HUES48 (cell line): ENCODE measurements around the gene DTD2.

Experiments
- H3K27ac ChIP-seq: one replicate; pipeline ENCODE4 v1.7.0; 2013; ENCODE audit warnings: low read depth, low read length, inconsistent platforms
- H3K27me3 ChIP-seq: 2 replicates; pipeline ENCODE4 v1.6.1; 2013; ENCODE audit warnings: mild to moderate bottlenecking, low read length; ENCODE audit not compliant: control insufficient read depth, insufficient read depth
- H3K36me3 ChIP-seq: 2 replicates; pipeline ENCODE4 v1.6.1; 2013; ENCODE audit warnings: low read length; ENCODE audit not compliant: control insufficient read depth, insufficient read depth
- H3K4me1 ChIP-seq: 2 replicates; pipeline ENCODE4 v1.6.1; 2013; ENCODE audit warnings: mild to moderate bottlenecking, low read length; ENCODE audit not compliant: control insufficient read depth, insufficient read depth
- H3K4me3 ChIP-seq: 2 replicates; pipeline ENCODE4 v1.5.1; 2013; ENCODE audit warnings: mild to moderate bottlenecking, low read depth, low read length
- H3K9ac ChIP-seq: 2 replicates; pipeline ENCODE4 v1.6.1; 2013; ENCODE audit warnings: mild to moderate bottlenecking, low read depth, low read length, moderate library complexity
- H3K9me3 ChIP-seq: 2 replicates; pipeline ENCODE4 v1.6.1; 2013; ENCODE audit warnings: low read length; ENCODE audit not compliant: control insufficient read depth, insufficient read depth

DTD2 gene

DNA sequence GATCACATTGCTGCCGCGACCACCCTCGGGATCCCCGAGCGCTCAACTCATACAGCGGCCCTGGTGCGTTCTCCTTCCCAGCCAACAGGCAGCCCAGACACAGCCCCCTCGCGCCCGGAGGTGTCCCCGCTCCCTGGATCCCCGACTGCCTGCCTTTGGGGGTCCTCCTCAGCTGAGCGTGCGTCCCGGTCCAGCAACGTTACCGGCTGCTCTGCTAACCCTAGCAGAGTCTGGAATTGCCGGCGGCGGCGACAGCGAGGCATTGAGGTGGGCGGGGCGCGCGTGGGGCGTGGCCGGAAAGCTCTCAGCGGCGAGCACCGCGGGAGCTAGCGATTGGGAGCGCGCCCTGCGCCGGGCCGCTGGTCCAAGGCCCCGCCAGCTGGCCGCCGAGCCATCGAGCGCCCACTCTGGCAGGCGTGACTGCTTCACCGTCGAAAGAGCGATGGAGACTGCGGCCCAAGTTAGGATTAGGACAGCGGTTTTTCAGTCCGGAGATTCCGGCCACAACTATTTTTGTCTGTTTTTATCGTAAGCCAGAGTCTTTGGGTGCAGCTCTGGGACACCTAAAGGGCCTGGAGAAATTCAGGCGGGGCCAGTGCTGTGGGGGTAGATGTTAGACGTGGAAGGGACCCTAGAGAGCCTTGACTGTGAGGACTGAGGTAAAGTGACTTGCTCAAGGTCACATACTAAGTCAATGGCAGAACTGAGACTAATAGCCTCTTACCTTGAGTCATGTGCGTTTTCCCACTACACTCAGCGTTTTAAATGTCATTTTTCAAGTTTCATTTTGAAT is 36.8 kb downstream of the DTD2 start, which contains the start of gene HEATR5A:
Gene HEATR5A (minus strand): TSS at position 232 of the 793 bp plus-strand sequence. CDS start 17,575 bp downstream, outside the sequence.
- H3K9ac ChIP-seq: peak within 1 kb of the TSS; percentile 71
- H3K27ac ChIP-seq: peak within 1 kb of the TSS; percentile 82
- no peaks in the 10 kb centered on the region for H3K36me3 ChIP-seq
- H3K9me3 ChIP-seq: no peaks in the 10 kb centered on the region
- H3K4me1 ChIP-seq: peaks cover 8% of the 10 kb centered on the region; the same call in 1 of the 2 replicates
- H3K4me3 ChIP-seq: peak within 1 kb of the TSS; percentile 92
- H3K27me3 ChIP-seq: no peaks in the 10 kb centered on the region

DNA sequence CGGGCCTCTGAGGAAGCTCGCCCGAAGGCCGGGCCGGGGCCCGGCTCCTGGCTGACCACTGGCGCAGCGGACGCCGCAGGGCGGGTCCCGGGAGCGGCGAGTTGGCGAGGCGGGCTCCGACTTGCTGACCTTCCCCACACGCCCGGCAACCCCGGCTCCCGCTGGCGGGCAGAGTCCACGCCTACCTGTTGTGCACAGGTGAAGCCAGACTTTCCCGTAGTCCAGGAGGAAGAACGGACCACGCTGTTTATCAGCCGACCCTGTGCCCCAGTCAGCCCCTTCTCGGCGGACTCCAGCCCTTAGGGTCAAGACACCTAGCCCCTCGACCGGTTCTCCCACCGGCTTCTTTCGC is 37.4 kb downstream of the DTD2 start:
- Histone ChIP-seq H3K27ac (peak overlapping the region; percentile 82), H3K9me3 (no peaks in the 10 kb centered on the region), H3K36me3 (no peaks in the 10 kb centered on the region), H3K27me3 (no peaks in the 10 kb centered on the region), H3K4me3 (peak overlapping the region; percentile 92), H3K9ac (peak overlapping the region; percentile 71), H3K4me1 (peaks cover 8% of the 10 kb centered on the region; the same call in 1 of the 2 replicates)

GRCh38 chr14:31419179-31419966 is 37.9 kb downstream of the DTD2 start:
- Histone ChIP-seq H3K9ac (peak overlapping the region; percentile 15; the same call in 1 of the 2 replicates), H3K4me1 (peaks cover 8% of the 10 kb centered on the region; the same call in 1 of the 2 replicates), H3K36me3 (no peaks in the 10 kb centered on the region), H3K27me3 (no peaks in the 10 kb centered on the region), H3K9me3 (no peaks in the 10 kb centered on the region), H3K4me3 (peak overlapping the region; percentile 92), H3K27ac (peak overlapping the region; percentile 82)

DNA sequence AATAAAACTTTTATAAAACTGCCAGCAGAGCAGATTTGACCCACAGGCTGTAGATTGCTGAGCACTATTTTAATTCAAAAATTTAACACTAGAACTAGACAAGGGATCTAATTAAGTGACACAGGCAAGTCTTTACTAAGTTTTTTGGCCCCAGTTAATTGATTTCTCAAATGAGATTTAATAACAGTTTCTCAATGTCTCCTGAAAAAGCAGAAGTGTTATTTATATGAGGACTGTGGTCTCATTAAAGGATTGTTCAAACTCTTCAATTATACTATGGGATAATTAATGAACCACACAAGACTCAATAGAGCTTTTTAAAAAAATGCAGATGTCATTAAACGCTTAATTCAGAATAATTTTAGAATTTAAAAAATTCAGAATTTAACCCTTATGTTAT is 38.9 kb downstream of the DTD2 start:
- Histone ChIP-seq H3K27me3 (no peaks in the 10 kb centered on the region), H3K27ac (no peak overlapping the region), H3K4me3 (0 out of 2 replicates have a peak overlapping the region, but pooled peaks have one; percentile 92), H3K4me1 (peaks cover 8% of the 10 kb centered on the region; the same call in 1 of the 2 replicates), H3K9ac (no peak overlapping the region), H3K9me3 (no peaks in the 10 kb centered on the region), H3K36me3 (no peaks in the 10 kb centered on the region)

DNA sequence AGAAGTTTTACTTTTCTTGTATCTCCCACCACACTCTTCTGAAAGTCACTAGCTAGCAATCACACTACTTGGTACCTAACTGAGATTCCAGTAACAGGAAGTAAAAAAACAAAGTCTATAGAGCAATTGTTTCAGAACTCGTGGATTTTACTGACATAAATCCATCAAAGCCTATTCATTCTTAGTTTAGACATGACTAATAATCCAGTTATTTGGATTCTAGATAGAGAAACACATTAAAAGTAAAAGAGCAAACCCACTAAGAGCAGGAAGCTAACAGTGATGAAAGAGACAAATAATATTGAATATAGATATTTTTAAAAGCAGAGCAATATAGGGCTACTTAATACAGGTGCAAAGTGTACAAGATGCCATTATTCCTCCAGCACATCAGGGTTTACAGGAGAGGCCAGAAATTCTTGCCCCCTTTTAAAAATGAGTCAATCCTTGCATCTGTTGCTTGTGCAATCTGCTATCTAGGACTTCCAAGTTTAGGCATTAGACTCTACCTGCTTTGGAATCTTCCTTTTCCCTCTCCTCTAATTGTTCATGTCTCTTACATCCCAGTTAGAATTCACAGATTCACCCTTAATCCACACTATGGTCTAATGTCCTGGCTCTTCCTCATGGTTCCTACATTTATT is 43.0 kb downstream of the DTD2 start:
- Histone ChIP-seq H3K4me1 (peaks cover 8% of the 10 kb centered on the region; the same call in 1 of the 2 replicates), H3K9me3 (no peaks in the 10 kb centered on the region), H3K27ac (no peak overlapping the region)

DNA sequence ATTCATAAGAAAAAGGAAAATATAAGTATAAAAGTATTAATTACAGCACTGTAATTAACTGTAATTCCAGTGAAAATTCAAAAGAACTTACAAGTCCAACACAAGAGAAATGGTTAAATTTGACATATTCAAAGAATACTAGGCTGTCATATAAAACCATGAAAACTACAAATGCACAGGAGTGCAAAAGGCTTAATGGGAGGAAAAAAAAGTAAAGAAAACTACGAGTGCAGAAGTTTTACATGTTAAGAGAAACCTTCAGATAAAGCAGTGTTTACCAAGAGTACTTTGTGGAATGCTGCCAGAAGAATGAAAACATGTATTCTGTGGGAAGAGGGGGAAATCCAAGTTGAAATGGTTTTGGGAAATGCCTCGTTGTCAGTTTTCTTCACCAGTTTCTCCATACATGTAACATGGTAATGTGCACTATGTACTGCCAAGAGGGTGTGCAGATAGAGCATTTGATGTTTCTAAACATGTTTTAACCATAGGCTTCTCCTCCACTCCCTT is 46.0 kb downstream of the DTD2 start:
- Histone ChIP-seq H3K9ac (no peak overlapping the region), H3K27ac (no peak overlapping the region), H3K9me3 (no peaks in the 10 kb centered on the region)

More for the DNA sequence above, 43.0 kb downstream of the DTD2 start:
- Histone ChIP-seq H3K27me3 (no peaks in the 10 kb centered on the region), H3K36me3 (no peaks in the 10 kb centered on the region), H3K4me3 (no peak overlapping the region), H3K9ac (no peak overlapping the region)

DNA sequence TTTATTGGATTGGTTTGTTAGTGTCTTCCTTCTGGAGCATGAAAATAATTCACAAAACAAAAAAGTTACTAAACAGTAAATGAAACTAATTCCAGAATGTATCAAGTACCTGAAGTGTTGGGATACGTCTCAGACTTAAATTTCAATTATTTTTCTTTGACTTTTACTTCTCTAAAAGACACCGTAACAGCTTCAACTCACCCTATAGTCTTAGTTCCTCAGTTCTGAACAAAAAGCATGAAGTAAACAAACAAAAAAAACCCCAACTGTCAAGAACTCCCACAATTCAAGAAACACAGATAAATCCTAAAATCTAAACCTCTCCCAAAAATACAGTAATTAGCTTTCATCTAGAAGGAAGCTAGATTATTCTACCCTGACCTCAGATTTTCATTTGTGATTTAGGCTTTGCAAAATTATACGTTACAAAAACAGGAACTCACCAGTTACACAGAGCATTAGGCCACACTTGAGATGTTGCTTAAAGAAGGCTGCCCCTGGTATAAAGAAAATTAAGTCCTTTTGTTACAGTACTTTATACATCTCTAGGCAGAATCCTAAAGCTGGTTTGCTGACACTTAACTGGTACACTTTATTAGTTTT is 47.2 kb downstream of the DTD2 start:
- Histone ChIP-seq H3K9ac (no peak overlapping the region), H3K4me1 (no peaks in the 10 kb centered on the region; the same call in 1 of the 2 replicates), H3K27ac (no peak overlapping the region), H3K36me3 (no peaks in the 10 kb centered on the region), H3K27me3 (no peaks in the 10 kb centered on the region), H3K4me3 (no peak overlapping the region), H3K9me3 (no peaks in the 10 kb centered on the region)

More for the DNA sequence above, 46.0 kb downstream of the DTD2 start:
- H3K36me3 ChIP-seq: no peaks in the 10 kb centered on the region
- no peaks in the 10 kb centered on the region; the same call in 1 of the 2 replicates for H3K4me1 ChIP-seq
- no peaks in the 10 kb centered on the region for H3K27me3 ChIP-seq
- no peak overlapping the region for H3K4me3 ChIP-seq

DNA sequence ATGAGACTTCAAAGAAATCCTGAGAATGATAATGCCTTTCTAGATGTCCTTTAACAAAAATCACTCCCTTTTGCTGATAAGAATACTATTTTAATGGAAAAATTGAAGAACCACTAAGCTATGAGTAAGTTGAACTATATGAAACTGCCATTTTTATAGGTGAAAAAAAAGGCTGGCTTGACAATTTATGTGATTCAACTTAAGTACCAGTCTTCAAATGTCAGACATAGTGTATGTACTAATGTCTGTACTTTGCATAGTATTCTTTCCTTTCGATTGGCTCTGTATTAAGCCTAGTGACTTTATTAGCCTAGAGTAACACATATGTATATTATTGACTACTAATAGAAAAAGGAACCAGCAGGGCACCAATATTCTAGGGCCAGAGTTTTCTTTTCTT is 48.9 kb downstream of the DTD2 start:
- Histone ChIP-seq H3K9ac (no peak overlapping the region), H3K27me3 (no peaks in the 10 kb centered on the region), H3K36me3 (no peaks in the 10 kb centered on the region), H3K27ac (no peak overlapping the region), H3K9me3 (no peaks in the 10 kb centered on the region), H3K4me1 (no peaks in the 10 kb centered on the region; the same call in 1 of the 2 replicates), H3K4me3 (no peak overlapping the region)

- H3K4me3 ChIP-seq: no peak overlapping the region
- H3K27me3 ChIP-seq: no peaks in the 10 kb centered on the region
- H3K36me3 ChIP-seq: no peaks in the 10 kb centered on the region
- no peak overlapping the region for H3K9ac ChIP-seq
- peaks cover 8% of the 10 kb centered on the region; the same call in 1 of the 2 replicates for H3K4me1 ChIP-seq
- no peaks in the 10 kb centered on the region for H3K9me3 ChIP-seq
- no peak overlapping the region for H3K27ac ChIP-seq
Observed at GRCh38 chr14:31405599-31406232, 51.6 kb downstream of the DTD2 start.

DNA sequence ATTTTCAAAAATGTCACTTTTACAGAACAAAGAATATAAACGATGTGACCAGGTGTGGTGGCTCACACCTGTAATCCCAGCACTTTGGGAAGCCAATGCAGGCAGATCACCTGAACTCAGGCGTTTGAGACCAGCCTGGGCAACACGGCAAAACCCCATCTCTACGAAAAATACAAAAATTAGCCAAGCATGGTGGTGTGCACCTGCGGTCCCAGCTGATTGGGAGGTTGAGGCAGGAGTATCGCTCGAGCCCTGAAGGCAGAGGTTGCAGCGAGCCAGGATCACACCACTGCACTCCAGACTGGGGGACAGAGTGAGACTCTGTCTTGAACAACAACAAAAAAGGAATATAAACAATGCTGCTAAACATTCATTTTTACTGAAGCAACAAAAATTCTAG is 52.2 kb downstream of the DTD2 start:
- Histone ChIP-seq H3K4me3 (no peak overlapping the region), H3K27me3 (no peaks in the 10 kb centered on the region), H3K9ac (no peak overlapping the region), H3K4me1 (peaks cover 8% of the 10 kb centered on the region; the same call in 1 of the 2 replicates), H3K9me3 (no peaks in the 10 kb centered on the region), H3K36me3 (peaks cover 4% of the 10 kb centered on the region), H3K27ac (no peak overlapping the region)
